Measurements from ENCODE around the gene BCL11B. TPM values are rescaled to one million over a fixed set of nuclear protein-coding genes. Genes with fewer than 3 reads are reported as not detected.

The BCL11B gene
- total and polyA plus RNA-seq, 4 donors: 0.20 to 2.3 (median 0.66) TPM

GRCh38 chr14:99233222-99234035 lies 38.6 kb downstream of the BCL11B start:
- DNase-seq: no peak
- no peak overlapping the region for H3K9ac ChIP-seq (ENCODE audit: insufficient read depth in 1 of 2, low read length in 2 of 2)
- H3K4me3 ChIP-seq: no peak overlapping the region
- no peaks in the 10 kb centered on the region for H3K36me3 ChIP-seq (ENCODE audit: control insufficient read depth in 4 of 4, insufficient read depth in 4 of 4, low read length in 4 of 4)
- peaks cover 0 to 3% (median 0%) of the 10 kb centered on the region in 3 donors for H3K27me3 ChIP-seq (ENCODE audit: control insufficient read depth in 3 of 3, insufficient read depth in 3 of 3, low read length in 2 of 3)
- peaks cover 0 to 54% (median 3%) of the 10 kb centered on the region in 5 donors for H3K4me1 ChIP-seq (ENCODE audit: control insufficient read depth in 5 of 5, insufficient read depth in 5 of 5, low read length in 5 of 5)
- no peak for TF ChIP-seq CTCF (IDR thresholded peaks at IDR 0.05; ENCODE audit: control extremely low read depth, extremely low read depth)
- WGBS, 2 donors: 72 to 76% methylated on average over 17 of the region's 17 CpGs
- peaks cover 0 to 22% (median 0%) of the 10 kb centered on the region in 4 donors for H3K9me3 ChIP-seq (ENCODE audit: control insufficient read depth in 4 of 4, insufficient read depth in 3 of 4, low read length in 3 of 4)
- ATAC-seq (ENCODE audit: insufficient read depth, low FRiP score): no peak
- H3K27ac ChIP-seq (ENCODE audit: low read depth in 1 of 2, low read length in 1 of 2): no peak overlapping the region

- peaks cover 0 to 22% (median 0%) of the 10 kb centered on the region in 4 donors for H3K9me3 ChIP-seq (ENCODE audit: control insufficient read depth in 4 of 4, insufficient read depth in 3 of 4, low read length in 3 of 4)
- TF ChIP-seq CTCF (IDR thresholded peaks at IDR 0.05; ENCODE audit: control extremely low read depth, extremely low read depth): no peak
- H3K36me3 ChIP-seq (ENCODE audit: control insufficient read depth in 4 of 4, insufficient read depth in 4 of 4, low read length in 4 of 4): no peaks in the 10 kb centered on the region
- H3K27ac ChIP-seq (ENCODE audit: low read depth in 1 of 2, low read length in 1 of 2): no peak overlapping the region
- WGBS, 2 donors: 71 to 76% methylated on average over 3 of the region's 3 CpGs
- ATAC-seq (ENCODE audit: insufficient read depth, low FRiP score): no peak
- H3K27me3 ChIP-seq (ENCODE audit: control insufficient read depth in 3 of 3, insufficient read depth in 3 of 3, low read length in 2 of 3): peaks cover 0 to 3% (median 0%) of the 10 kb centered on the region in 3 donors
- H3K4me1 ChIP-seq (ENCODE audit: control insufficient read depth in 5 of 5, insufficient read depth in 5 of 5, low read length in 5 of 5): peaks cover 0 to 54% (median 3%) of the 10 kb centered on the region in 5 donors
- no peak overlapping the region for H3K9ac ChIP-seq (ENCODE audit: insufficient read depth in 1 of 2, low read length in 2 of 2)
- H3K4me3 ChIP-seq: no peak overlapping the region
- DNase-seq: no peak
These were observed 39.2 kb downstream of the BCL11B start for GRCh38 chr14:99232714-99233214.

GRCh38 chr14:99231850-99232713 lies 39.9 kb downstream of the BCL11B start:
- Histone ChIP-seq H3K9me3 (ENCODE audit: control insufficient read depth in 4 of 4, insufficient read depth in 3 of 4, low read length in 3 of 4) (peaks cover 0 to 22% (median 0%) of the 10 kb centered on the region in 4 donors), H3K27ac (ENCODE audit: low read depth in 1 of 2, low read length in 1 of 2) (no peak overlapping the region), H3K4me1 (ENCODE audit: control insufficient read depth in 5 of 5, insufficient read depth in 5 of 5, low read length in 5 of 5) (peaks cover 0 to 59% (median 4%) of the 10 kb centered on the region in 5 donors), H3K9ac (ENCODE audit: insufficient read depth in 1 of 2, low read length in 2 of 2) (peak overlapping the region in 1 of 2 donors; percentile 9), H3K36me3 (ENCODE audit: control insufficient read depth in 4 of 4, insufficient read depth in 4 of 4, low read length in 4 of 4) (no peaks in the 10 kb centered on the region), H3K4me3 (no peak overlapping the region), H3K27me3 (ENCODE audit: control insufficient read depth in 3 of 3, insufficient read depth in 3 of 3, low read length in 2 of 3) (peaks cover 0 to 3% (median 0%) of the 10 kb centered on the region in 3 donors)
- 28 to 35% methylated on average over 20 to 21 of the region's 21 CpGs for WGBS, 2 donors
- DNase-seq (peak; percentile 80 to 83 (median 81)), ATAC-seq (ENCODE audit: insufficient read depth, low FRiP score) (no peak)
- no peak for TF ChIP-seq CTCF (IDR thresholded peaks at IDR 0.05; ENCODE audit: control extremely low read depth, extremely low read depth)

Measured in lung (tissue), 12 donors.